ENCODE measurements around the gene RRP7A. TPM values are rescaled to one million over a fixed set of nuclear protein-coding genes. Genes with fewer than 3 reads are reported as not detected.
A peak's percentile ranks its signal among the peaks of the same experiment; 100 is the strongest.
"Not testable (repeated sequence)": the region's sequence is repeated elsewhere in the genome, so short reads cannot be mapped to it uniquely, and the experiment has no call there.

RRP7A gene
- total and polyA plus RNA-seq, 10 of the 15 experiments (the other 5 are each of a cell fraction or from before 2014, with no cell fraction given), result 2.9 to 114 (median 43.8) TPM

- SMC1A ChIA-PET (ENCODE audit: uncharacterized antibody, unreplicated experiment), result interaction anchor here (1.0 kb wide), 1 partner anchor 27 kb away, joined by 3 read pairs; no protein-coding TSS in a partner anchor
- in situ Hi-C loops (cut with MboI), result no loop called here
- H2AFZ ChIP-seq (ENCODE audit: control insufficient read depth, low read depth, low read length), result peak overlapping the region; percentile 77; the same call in 1 of the 2 replicates
- H3K27ac ChIP-seq (ENCODE audit: control insufficient read depth, insufficient read depth), result no peak overlapping the region
- POLR2A ChIA-PET, result no interaction called here
- no TSS peak for BruUV-seq (replicated peaks)
- CTCF ChIA-PET, result no interaction called here
- ATAC-seq (peak; percentile 93), DNase-seq (ENCODE audit: low read depth, low spot score) (peak; percentile 37), FAIRE-seq (no peak)
- peak overlapping the region; percentile 77 for H3K4me2 ChIP-seq (ENCODE audit: control insufficient read depth, insufficient read depth)
- intact Hi-C loops (cut with micrococcal nuclease; ENCODE audit: unreplicated experiment), result no loop called here
- RAD21 ChIA-PET (ENCODE audit: unreplicated experiment), result no interaction called here
- no peaks in the 10 kb centered on the region for H3K79me2 ChIP-seq (ENCODE audit: control insufficient read depth, insufficient read depth, low read length)
- H3K36me3 ChIP-seq (ENCODE audit: control insufficient read depth in 2 of 2, insufficient read depth in 2 of 2, low read length in 1 of 2), result no peaks in the 10 kb centered on the region
- H3K27me3 ChIP-seq (replicated peaks in 1 of 2; ENCODE audit: control insufficient read depth in 2 of 2, insufficient read depth in 2 of 2, low read length in 1 of 2), result no peaks in the 10 kb centered on the region
- H3K9ac ChIP-seq (ENCODE audit: control insufficient read depth, insufficient read depth, low read length), result no peak overlapping the region
- H3K4me1 ChIP-seq (ENCODE audit: control insufficient read depth, insufficient read depth, low read length), result peaks cover 11% of the 10 kb centered on the region
- TF ChIP-seq CREB1 (IDR thresholded peaks at IDR 0.05; ENCODE audit: low read depth) (no peak), POLR2A (IDR thresholded peaks at IDR 0.05; ENCODE audit: low read depth, low read length) (0 out of 2 replicates have a peak, but pooled peaks have one; percentile 28), MAX (IDR thresholded peaks at IDR 0.05; ENCODE audit: low read depth, low read length) (no peak), PAX5 (IDR thresholded peaks at IDR 0.05; ENCODE audit: borderline replicate concordance, low read depth, low read length) (0 out of 2 replicates have a peak, but pooled peaks have one; percentile 29), SP1 (IDR thresholded peaks at IDR 0.05; ENCODE audit: low read depth, low read length) (peak; percentile 60), GATAD2B (conservative IDR thresholded peaks at IDR 0.05; ENCODE audit: low read depth) (0 out of 2 replicates have a peak, but pooled peaks have one; percentile 34)
- H3K4me3 ChIP-seq, result peak overlapping the region; percentile 27; the same call in 1 of the 2 replicates
- no peaks in the 10 kb centered on the region for H4K20me1 ChIP-seq (ENCODE audit: control insufficient read depth, insufficient read depth)
- WGBS (ENCODE audit: insufficient coverage, insufficient replicate concordance, low lambda C conversion rate, missing lambda C conversion rate), result 6% methylated on average over 35 of the region's 56 CpGs
- no peaks in the 10 kb centered on the region for H3K9me3 ChIP-seq (replicated peaks; ENCODE audit: control insufficient read depth, insufficient read depth, low read length)
Observed at GRCh38 chr22:42500161-42500835, 19.3 kb downstream of the RRP7A start.

DNA sequence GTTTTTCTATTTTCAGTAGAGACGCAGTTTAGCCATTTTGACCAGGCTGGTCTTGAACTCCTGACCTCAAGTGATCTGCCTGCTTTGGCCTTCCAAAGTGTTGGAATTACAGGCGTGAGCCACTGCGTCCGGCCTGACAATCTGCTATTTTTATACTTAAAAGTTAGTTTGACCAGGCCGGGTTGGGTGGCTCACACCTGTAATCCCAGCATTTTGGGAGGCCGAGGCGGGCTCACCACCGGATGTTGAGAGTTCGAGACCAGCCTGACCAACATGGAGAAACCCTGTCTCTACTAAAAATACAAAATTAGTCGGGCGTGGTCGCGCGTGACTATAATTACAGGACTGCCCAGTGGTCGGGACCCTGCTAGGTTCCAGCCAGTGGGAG, 19.8 kb downstream of the RRP7A start:
- intact Hi-C loops (cut with micrococcal nuclease; ENCODE audit: unreplicated experiment); H3K9me3 ChIP-seq (replicated peaks; ENCODE audit: control insufficient read depth, insufficient read depth, low read length); ATAC-seq; H3K36me3 ChIP-seq (ENCODE audit: control insufficient read depth in 2 of 2, insufficient read depth in 2 of 2, low read length in 1 of 2); H3K27me3 ChIP-seq (replicated peaks in 1 of 2; ENCODE audit: control insufficient read depth in 2 of 2, insufficient read depth in 2 of 2, low read length in 1 of 2); POLR2A ChIA-PET; H3K27ac ChIP-seq (ENCODE audit: control insufficient read depth, insufficient read depth); CTCF ChIA-PET; H3K9ac ChIP-seq (ENCODE audit: control insufficient read depth, insufficient read depth, low read length); in situ Hi-C loops (cut with MboI); BruUV-seq (replicated peaks); H3K79me2 ChIP-seq (ENCODE audit: control insufficient read depth, insufficient read depth, low read length); DNase-seq (ENCODE audit: low read depth, low spot score); H4K20me1 ChIP-seq (ENCODE audit: control insufficient read depth, insufficient read depth); RAD21 ChIA-PET (ENCODE audit: unreplicated experiment); FAIRE-seq; H3K4me3 ChIP-seq; H2AFZ ChIP-seq (ENCODE audit: control insufficient read depth, low read depth, low read length): not testable (repeated sequence)
- SMC1A ChIA-PET (ENCODE audit: uncharacterized antibody, unreplicated experiment), result interaction anchor here (0.5 to 1.0 kb wide), 2 partner anchors 27 to 393 kb away, joined by 3 to 5 read pairs; no protein-coding TSS in a partner anchor
- WGBS (ENCODE audit: insufficient coverage, insufficient replicate concordance, low lambda C conversion rate, missing lambda C conversion rate), result 42% methylated on average over 14 of the region's 15 CpGs
- peak in 1 of 2 experiments; percentile 5; a peak in 1 of 4 replicates for TF ChIP-seq BHLHE40 (IDR thresholded peaks at IDR 0.05; ENCODE audit: borderline replicate concordance in 1 of 2, low read depth in 2 of 2, low read length in 1 of 2)
- H3K4me2 ChIP-seq (ENCODE audit: control insufficient read depth, insufficient read depth), result peak overlapping the region; percentile 35; the same call in 1 of the 2 replicates
- H3K4me1 ChIP-seq (ENCODE audit: control insufficient read depth, insufficient read depth, low read length), result peaks cover 11% of the 10 kb centered on the region
